Measurements from ENCODE around the gene HAVCR1. TPM values are rescaled to one million over a fixed set of nuclear protein-coding genes. Genes with fewer than 3 reads are reported as not detected.

The HAVCR1 gene
- total RNA-seq, 1 donor from 2014 or later = 1.6 TPM

GRCh38 chr5:157006262-157006661, 52.7 kb downstream of the HAVCR1 start:
- peaks cover 25% of the 10 kb centered on the region for H3K9me3 Mint-ChIP-seq
- H3K4me1 Mint-ChIP-seq = peaks cover 21% of the 10 kb centered on the region
- no peak for DNase-seq
- peaks cover 38% of the 10 kb centered on the region for H3K36me3 Mint-ChIP-seq (ENCODE audit: low read depth)
- no peak overlapping the region for H3K4me3 Mint-ChIP-seq
- intact Hi-C loops (cut with micrococcal nuclease) = no loop called here
- no peak overlapping the region for H3K27ac Mint-ChIP-seq
- H3K27me3 Mint-ChIP-seq = no peaks in the 10 kb centered on the region

- Mint-ChIP-seq H3K27ac (peak overlapping the region; percentile 76), H3K4me1 (peaks cover 21% of the 10 kb centered on the region), H3K9me3 (peaks cover 28% of the 10 kb centered on the region), H3K4me3 (no peak overlapping the region), H3K36me3 (ENCODE audit: low read depth) (peaks cover 43% of the 10 kb centered on the region), H3K27me3 (no peaks in the 10 kb centered on the region)
- no peak for DNase-seq
- intact Hi-C loops (cut with micrococcal nuclease) = loop anchor here (1.0 kb wide), 2 partner anchors 20 to 85 kb away; no protein-coding TSS in a partner anchor
Observed at GRCh38 chr5:157004893-157005551, 53.9 kb downstream of the HAVCR1 start.

- Mint-ChIP-seq H3K4me1 (peaks cover 7% of the 10 kb centered on the region), H3K36me3 (ENCODE audit: low read depth) (peaks cover 8% of the 10 kb centered on the region), H3K4me3 (no peak overlapping the region), H3K9me3 (peaks cover 18% of the 10 kb centered on the region), H3K27me3 (peaks cover 2% of the 10 kb centered on the region), H3K27ac (no peak overlapping the region)
- intact Hi-C loops (cut with micrococcal nuclease) = no loop called here
- no peak for DNase-seq
Observed at GRCh38 chr5:156991714-156992113, 67.2 kb downstream of the HAVCR1 start.

- Mint-ChIP-seq H3K4me3 (no peak overlapping the region), H3K4me1 (peaks cover 11% of the 10 kb centered on the region), H3K36me3 (ENCODE audit: low read depth) (peaks cover 16% of the 10 kb centered on the region), H3K27ac (no peak overlapping the region), H3K27me3 (no peaks in the 10 kb centered on the region), H3K9me3 (peaks cover 36% of the 10 kb centered on the region)
- DNase-seq = no peak
- intact Hi-C loops (cut with micrococcal nuclease) = no loop called here
Observed at GRCh38 chr5:156984064-156984463, 74.9 kb downstream of the HAVCR1 start.

- H3K27me3 Mint-ChIP-seq = no peaks in the 10 kb centered on the region
- H3K9me3 Mint-ChIP-seq = peaks cover 26% of the 10 kb centered on the region
- H3K4me3 Mint-ChIP-seq = no peak overlapping the region
- peaks cover 11% of the 10 kb centered on the region for H3K36me3 Mint-ChIP-seq (ENCODE audit: low read depth)
- intact Hi-C loops (cut with micrococcal nuclease) = no loop called here
- no peak overlapping the region for H3K27ac Mint-ChIP-seq
- DNase-seq = no peak
- H3K4me1 Mint-ChIP-seq = peaks cover 6% of the 10 kb centered on the region
Observed at GRCh38 chr5:156981481-156981880, 77.4 kb downstream of the HAVCR1 start.

Other genes with a start within 250 kb of the HAVCR1 start
- 0.47 and 0.58 TPM in 2 replicates for gene PPP1R2B, start 208.8 kb downstream of the HAVCR1 start, total RNA-seq
- gene TIMD4, start 95.9 kb downstream of the HAVCR1 start, total RNA-seq = 13.9 and 15.1 TPM in 2 replicates
- gene HAVCR2, start 49.9 kb upstream of the HAVCR1 start, total RNA-seq = 70.0 and 73.1 TPM in 2 replicates
- 13.2 and 14.6 TPM in 2 replicates for gene MED7, start 83.7 kb upstream of the HAVCR1 start, total RNA-seq
- 0.19 and 0.36 TPM in 2 replicates for gene GARIN3, start 107.1 kb upstream of the HAVCR1 start, total RNA-seq
- 230 and 237 TPM in 2 replicates for gene ITK, start 121.7 kb upstream of the HAVCR1 start, total RNA-seq
- 180 and 193 TPM in 2 replicates for gene CYFIP2, start 207.0 kb upstream of the HAVCR1 start, total RNA-seq